ENCODE data around the gene SLC9B2.

SLC9B2 gene

DNA sequence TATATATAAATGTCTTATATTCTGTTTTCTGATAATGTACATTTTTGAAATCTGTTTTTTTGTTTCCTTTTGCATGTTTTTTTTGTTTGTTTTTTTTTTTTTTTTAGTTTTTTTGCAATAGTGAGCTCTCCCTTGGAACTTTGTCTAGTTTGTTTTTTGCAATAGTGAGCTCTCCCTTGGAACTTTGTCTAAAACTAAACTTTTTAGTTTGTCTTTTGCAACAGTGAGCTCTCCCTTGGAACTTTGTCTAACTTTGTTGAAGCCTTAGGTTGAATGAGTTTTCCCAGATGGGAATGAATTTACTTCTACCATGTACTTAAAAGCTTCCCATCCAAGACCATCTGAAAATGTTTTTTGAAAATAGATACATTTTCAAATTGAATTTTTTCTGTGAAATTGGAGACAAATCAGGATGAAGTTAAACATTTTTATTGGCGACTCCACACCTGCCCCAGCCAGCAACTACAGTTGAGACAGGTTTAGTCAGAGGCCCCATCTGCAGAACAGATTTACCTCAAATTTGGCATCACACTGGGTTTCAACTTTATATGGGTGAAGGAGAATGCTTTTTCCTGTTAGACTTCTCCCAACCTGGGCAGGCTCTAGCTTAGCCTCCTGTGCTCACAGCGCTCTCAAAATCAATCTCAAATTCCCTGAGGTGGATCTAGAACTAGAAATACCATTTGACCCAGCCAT is 16.0 kb downstream of the SLC9B2 start:
- Mint-ChIP-seq H3K9me3 (no peaks in the 10 kb centered on the region), H3K27me3 (no peaks in the 10 kb centered on the region), H3K4me3 (no peak overlapping the region), H3K36me3 (peaks cover 38% of the 10 kb centered on the region), H3K27ac (no peak overlapping the region), H3K4me1 (peaks cover 3% of the 10 kb centered on the region)
- CTCF ChIA-PET = interaction anchor here (0.7 to 1.8 kb wide), 3 partner anchors 10 to 32 kb away, joined by 3 to 6 read pairs (median 5); no protein-coding TSS in a partner anchor
- no peak for DNase-seq

- H3K27ac Mint-ChIP-seq = no peak overlapping the region
- H3K36me3 Mint-ChIP-seq = peaks cover 21% of the 10 kb centered on the region
- no peak for DNase-seq
- H3K27me3 Mint-ChIP-seq = no peaks in the 10 kb centered on the region
- CTCF ChIA-PET = no interaction called here
- H3K4me1 Mint-ChIP-seq = peaks cover 3% of the 10 kb centered on the region
- peaks cover 3% of the 10 kb centered on the region for H3K9me3 Mint-ChIP-seq
- no peak overlapping the region for H3K4me3 Mint-ChIP-seq
These were observed 22.5 kb downstream of the SLC9B2 start for GRCh38 chr4:103054030-103054429.

GRCh38 chr4:103052779-103053178 is 23.8 kb downstream of the SLC9B2 start:
- Mint-ChIP-seq H3K27ac (no peak overlapping the region), H3K27me3 (no peaks in the 10 kb centered on the region), H3K4me3 (no peak overlapping the region), H3K4me1 (peaks cover 3% of the 10 kb centered on the region), H3K36me3 (peaks cover 28% of the 10 kb centered on the region), H3K9me3 (peaks cover 3% of the 10 kb centered on the region)
- CTCF ChIA-PET = interaction anchor here (0.6 kb wide), 1 partner anchor 23 kb away, joined by 3 read pairs; no protein-coding TSS in a partner anchor
- DNase-seq = no peak

DNA sequence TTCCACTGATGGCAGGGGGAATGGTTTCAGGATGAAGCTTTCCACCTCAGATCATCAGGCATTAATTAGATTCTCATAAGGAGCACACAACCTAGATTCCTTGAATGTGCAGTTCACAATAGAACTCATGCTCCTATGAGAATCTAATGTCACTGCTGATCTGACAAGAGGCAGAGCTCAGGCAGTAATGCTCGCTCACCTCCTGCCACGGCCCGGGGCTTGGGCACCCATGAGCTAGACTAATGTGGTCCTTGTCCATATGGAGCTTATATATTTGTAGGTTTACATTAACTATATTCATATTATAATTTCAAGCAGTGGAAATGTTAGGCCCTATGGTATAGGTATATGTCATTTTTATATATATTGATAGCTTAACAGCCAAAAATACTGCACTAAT is 24.4 kb downstream of the SLC9B2 start:
- Mint-ChIP-seq H3K36me3 (peaks cover 32% of the 10 kb centered on the region), H3K27ac (no peak overlapping the region), H3K27me3 (no peaks in the 10 kb centered on the region), H3K4me3 (no peak overlapping the region), H3K9me3 (peaks cover 5% of the 10 kb centered on the region), H3K4me1 (peaks cover 3% of the 10 kb centered on the region)
- no peak for DNase-seq
- CTCF ChIA-PET = interaction anchor here (0.8 to 1.4 kb wide), 3 partner anchors 9 to 39 kb away, joined by 3 to 5 read pairs (median 5); no protein-coding TSS in a partner anchor

DNA sequence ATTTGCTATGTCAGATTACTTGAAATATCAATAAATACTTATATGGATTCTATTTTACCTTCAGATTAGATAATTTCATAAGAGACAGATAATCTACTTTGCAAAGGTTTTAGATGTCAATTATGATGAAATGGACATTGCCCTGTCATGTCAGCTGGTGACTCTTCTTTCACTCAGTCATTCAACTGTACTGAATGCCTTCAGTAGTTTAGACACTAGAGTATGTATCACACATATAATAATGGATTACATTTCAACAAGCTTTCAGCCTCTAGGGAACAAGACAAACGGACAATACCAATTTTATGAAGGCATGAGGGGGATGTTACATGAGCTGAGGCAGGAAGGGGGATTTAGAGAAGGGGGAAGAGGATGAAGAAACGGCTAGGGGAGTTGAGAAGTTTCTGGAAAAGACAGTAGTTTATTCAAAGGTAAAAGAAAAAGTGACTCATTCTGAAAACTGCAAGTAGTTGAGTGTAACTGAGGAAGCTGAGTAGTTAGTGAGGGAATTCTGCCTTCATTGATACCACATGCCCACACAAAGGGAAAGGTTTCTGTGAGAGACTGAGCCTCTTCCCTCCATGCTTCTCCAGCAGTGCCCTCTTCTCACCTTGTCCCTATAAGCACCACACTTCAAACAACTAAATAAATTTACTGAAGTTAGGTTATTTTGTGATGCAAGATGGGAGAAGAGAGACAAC is 25.7 kb downstream of the SLC9B2 start:
- Mint-ChIP-seq H3K4me3 (no peak overlapping the region), H3K9me3 (peaks cover 5% of the 10 kb centered on the region)

DNA sequence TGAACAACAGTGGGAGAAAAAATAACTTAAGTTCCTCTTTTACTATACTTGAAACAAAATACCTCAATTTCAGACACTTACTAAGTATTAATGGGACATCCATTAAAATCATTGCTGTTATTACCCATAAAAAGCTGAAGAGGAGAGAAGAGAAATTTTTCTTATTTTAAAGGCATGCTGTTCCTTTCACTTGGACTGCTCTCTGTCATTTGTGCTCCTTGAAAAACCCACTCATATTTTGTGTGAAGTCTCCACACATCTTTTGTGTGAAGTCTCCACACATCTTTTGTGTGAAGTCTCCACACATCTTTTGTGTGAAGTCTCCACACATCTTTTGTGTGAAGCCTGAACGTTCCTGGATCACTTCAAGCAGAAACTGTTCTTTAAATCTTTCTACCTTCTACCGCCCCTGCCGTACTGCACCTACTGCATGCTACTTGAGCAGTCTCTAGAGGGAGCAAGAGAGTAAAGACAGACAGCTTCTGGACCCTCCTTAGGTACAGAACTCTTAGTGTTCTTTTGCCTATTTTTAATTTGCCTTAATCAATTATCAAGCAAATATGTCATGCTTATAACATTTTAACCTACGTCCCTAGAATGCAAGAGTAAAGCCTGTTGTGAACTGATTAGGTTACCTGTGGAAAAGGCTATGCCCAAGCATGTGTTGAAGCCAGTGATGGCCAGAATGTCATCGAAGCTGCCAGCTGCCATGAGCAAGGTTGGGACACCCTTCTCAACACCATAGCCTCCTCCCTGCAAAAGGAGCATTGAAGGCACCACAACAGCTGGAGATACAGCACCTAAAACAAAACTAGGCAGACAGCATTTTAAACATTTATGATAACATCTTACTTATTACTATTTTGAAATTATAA is 29.9 kb downstream of the SLC9B2 start:
- H3K27ac Mint-ChIP-seq = no peak overlapping the region
- no peak overlapping the region for H3K4me3 Mint-ChIP-seq
- H3K9me3 Mint-ChIP-seq = peaks cover 2% of the 10 kb centered on the region
- H3K36me3 Mint-ChIP-seq = peaks cover 38% of the 10 kb centered on the region
- no peaks in the 10 kb centered on the region for H3K27me3 Mint-ChIP-seq
- CTCF ChIA-PET = interaction anchor here (0.6 to 6.0 kb wide), 14 partner anchors 9 to 235 kb away, joined by 3 to 62 read pairs (median 4); partner anchors contain the start of genes BDH2 and SLC9B2
- H3K4me1 Mint-ChIP-seq = peaks cover 7% of the 10 kb centered on the region
- peak; percentile 50 for DNase-seq

More for the DNA sequence above, 25.7 kb downstream of the SLC9B2 start:
- peaks cover 7% of the 10 kb centered on the region for H3K4me1 Mint-ChIP-seq
- CTCF ChIA-PET = interaction anchor here (0.9 to 1.4 kb wide), 4 partner anchors 8 to 40 kb away, joined by 3 to 5 read pairs (median 5); no protein-coding TSS in a partner anchor
- peaks cover 38% of the 10 kb centered on the region for H3K36me3 Mint-ChIP-seq
- H3K27me3 Mint-ChIP-seq = no peaks in the 10 kb centered on the region
- peak overlapping the region; percentile 6 for H3K27ac Mint-ChIP-seq
- no peak for DNase-seq

DNA sequence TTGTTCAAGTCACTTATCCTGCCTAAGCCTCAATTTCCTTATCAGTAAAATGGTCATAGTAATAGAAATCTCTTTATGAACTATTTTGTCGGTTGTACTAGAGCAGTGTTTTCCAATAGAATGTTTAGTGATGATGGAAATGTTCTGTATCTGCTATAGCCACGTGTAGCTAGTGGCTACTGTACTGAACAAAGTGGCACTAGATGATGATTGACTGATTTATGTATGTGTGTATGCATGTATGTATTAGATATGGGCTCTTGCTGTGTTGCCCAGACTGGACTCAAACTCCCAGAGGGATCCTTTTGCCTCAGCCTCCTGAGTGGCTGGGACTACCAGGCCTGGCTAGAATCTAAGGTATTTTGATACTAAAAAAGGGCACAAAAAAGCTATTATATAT is 32.4 kb downstream of the SLC9B2 start:
- Mint-ChIP-seq H3K36me3 (peaks cover 31% of the 10 kb centered on the region), H3K27me3 (no peaks in the 10 kb centered on the region)
- CTCF ChIA-PET = interaction anchor here (0.8 to 6.0 kb wide), 7 partner anchors 16 to 55 kb away, joined by 3 to 62 read pairs (median 4); partner anchors contain the start of genes BDH2 and SLC9B2

DNA sequence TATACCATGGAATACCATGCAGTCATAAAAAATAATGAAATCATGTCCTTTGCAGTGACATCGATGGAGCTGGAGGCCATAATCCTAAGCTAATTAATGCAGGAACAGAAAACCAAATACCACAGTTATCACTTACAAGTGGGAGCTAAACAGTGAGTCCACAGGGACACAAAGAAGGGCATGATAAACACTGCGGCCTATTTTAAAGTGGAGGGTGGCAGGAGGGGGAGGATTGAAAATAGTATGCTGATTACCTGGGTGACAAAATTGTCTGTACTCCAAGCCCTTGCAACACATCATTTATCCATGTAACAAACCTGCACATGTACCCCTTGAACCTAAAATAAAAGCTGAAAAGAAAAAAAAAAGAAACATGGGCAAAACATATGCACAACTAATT is 40.4 kb downstream of the SLC9B2 start:
- CTCF ChIA-PET = no interaction called here

More for the DNA sequence above, 32.4 kb downstream of the SLC9B2 start:
- no peak for DNase-seq
- H3K4me1 Mint-ChIP-seq = peaks cover 4% of the 10 kb centered on the region
- H3K27ac Mint-ChIP-seq = no peak overlapping the region
- H3K4me3 Mint-ChIP-seq = no peak overlapping the region
- H3K9me3 Mint-ChIP-seq = peaks cover 2% of the 10 kb centered on the region

DNA sequence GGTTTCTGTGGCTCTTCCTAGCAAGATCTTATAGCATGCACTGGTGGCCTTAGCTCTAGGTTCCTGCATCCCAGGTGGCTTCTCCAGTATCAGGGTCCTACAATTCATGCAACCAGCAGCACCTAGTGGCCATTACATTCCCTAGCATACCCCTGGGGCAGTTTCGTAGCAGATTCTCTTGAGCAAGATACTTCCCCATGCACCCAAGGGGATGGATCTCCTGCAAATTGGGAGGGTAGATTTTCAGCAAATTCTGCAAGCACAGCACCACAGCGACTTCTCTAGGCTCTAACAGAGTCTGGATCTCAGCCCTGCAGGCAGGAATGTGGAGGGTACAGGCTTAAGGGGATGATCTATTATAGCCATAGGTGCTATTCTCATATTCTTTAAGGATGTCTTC is 44.0 kb downstream of the SLC9B2 start:
- H3K4me3 Mint-ChIP-seq = no peak overlapping the region
- H3K27ac Mint-ChIP-seq = peak overlapping the region; percentile 84
- H3K9me3 Mint-ChIP-seq = peaks cover 2% of the 10 kb centered on the region
- no peaks in the 10 kb centered on the region for H3K27me3 Mint-ChIP-seq
- CTCF ChIA-PET = interaction anchor here (0.7 to 1.0 kb wide), 3 partner anchors 59 to 412 kb away, joined by 3 to 9 read pairs (median 4); no protein-coding TSS in a partner anchor
- peaks cover 26% of the 10 kb centered on the region for H3K4me1 Mint-ChIP-seq
- H3K36me3 Mint-ChIP-seq = peaks cover 39% of the 10 kb centered on the region
- DNase-seq = peak; percentile 25

More for the DNA sequence above, 40.4 kb downstream of the SLC9B2 start:
- no peaks in the 10 kb centered on the region for H3K27me3 Mint-ChIP-seq
- H3K4me1 Mint-ChIP-seq = peaks cover 26% of the 10 kb centered on the region
- peaks cover 32% of the 10 kb centered on the region for H3K36me3 Mint-ChIP-seq
- no peak for DNase-seq
- H3K9me3 Mint-ChIP-seq = peaks cover 2% of the 10 kb centered on the region
- H3K4me3 Mint-ChIP-seq = no peak overlapping the region
- no peak overlapping the region for H3K27ac Mint-ChIP-seq

GRCh38 chr4:103030791-103031190 is 45.8 kb downstream of the SLC9B2 start:
- peaks cover 32% of the 10 kb centered on the region for H3K36me3 Mint-ChIP-seq
- H3K4me1 Mint-ChIP-seq = peaks cover 26% of the 10 kb centered on the region
- no peak overlapping the region for H3K27ac Mint-ChIP-seq
- DNase-seq = no peak
- CTCF ChIA-PET = interaction anchor here (2.2 kb wide), 1 partner anchor 15 kb away, joined by 7 read pairs; no protein-coding TSS in a partner anchor
- peaks cover 2% of the 10 kb centered on the region for H3K9me3 Mint-ChIP-seq
- H3K4me3 Mint-ChIP-seq = no peak overlapping the region
- H3K27me3 Mint-ChIP-seq = no peaks in the 10 kb centered on the region

GRCh38 chr4:103029300-103029699 is 47.3 kb downstream of the SLC9B2 start:
- Mint-ChIP-seq H3K27me3 (no peaks in the 10 kb centered on the region), H3K27ac (no peak overlapping the region), H3K9me3 (peaks cover 2% of the 10 kb centered on the region), H3K4me3 (no peak overlapping the region), H3K4me1 (peaks cover 21% of the 10 kb centered on the region), H3K36me3 (peaks cover 27% of the 10 kb centered on the region)
- CTCF ChIA-PET = interaction anchor here (0.8 to 2.2 kb wide), 4 partner anchors 17 to 71 kb away, joined by 3 to 7 read pairs (median 4); partner anchors contain the start of gene BDH2
- no peak for DNase-seq

DNA sequence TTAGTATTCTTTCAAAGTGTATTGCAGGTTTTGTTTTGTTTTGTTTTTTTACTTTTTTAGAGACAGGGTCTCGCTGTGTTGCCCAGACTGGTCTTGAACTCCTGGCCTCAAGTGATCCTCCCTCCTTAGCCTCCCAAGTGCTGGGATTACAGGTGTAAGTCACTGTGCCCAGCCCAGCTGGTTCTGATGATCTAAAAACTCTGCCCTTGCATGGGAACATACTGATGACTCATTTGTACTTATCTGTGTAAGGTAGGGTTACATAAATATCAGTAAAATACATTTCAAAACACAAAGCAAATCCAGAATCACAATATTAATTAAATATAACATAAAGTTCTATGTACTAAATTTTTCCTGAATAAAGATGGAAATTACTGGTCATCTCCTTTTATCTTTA is 49.7 kb downstream of the SLC9B2 start:
- DNase-seq = no peak
- CTCF ChIA-PET = no interaction called here
- no peaks in the 10 kb centered on the region for H3K27me3 Mint-ChIP-seq
- peaks cover 18% of the 10 kb centered on the region for H3K36me3 Mint-ChIP-seq
- no peak overlapping the region for H3K27ac Mint-ChIP-seq
- H3K9me3 Mint-ChIP-seq = no peaks in the 10 kb centered on the region
- H3K4me3 Mint-ChIP-seq = no peak overlapping the region
- no peaks in the 10 kb centered on the region for H3K4me1 Mint-ChIP-seq

GRCh38 chr4:103024996-103025395 is 51.6 kb downstream of the SLC9B2 start:
- no peak overlapping the region for H3K27ac Mint-ChIP-seq
- no peak overlapping the region for H3K4me3 Mint-ChIP-seq
- H3K36me3 Mint-ChIP-seq = peaks cover 10% of the 10 kb centered on the region
- no peaks in the 10 kb centered on the region for H3K27me3 Mint-ChIP-seq
- peaks cover 5% of the 10 kb centered on the region for H3K4me1 Mint-ChIP-seq
- DNase-seq = no peak
- CTCF ChIA-PET = interaction anchor here (1.4 kb wide), 1 partner anchor 14 kb away, joined by 6 read pairs; no protein-coding TSS in a partner anchor
- no peaks in the 10 kb centered on the region for H3K9me3 Mint-ChIP-seq

Measured in activated naive CD4-positive, alpha-beta T cell treated with anti-CD3 and anti-CD28 coated beads, Interleukin-2, amount 10 ng/mL, durations not matched to agents 7 days and 5 days (primary cell).